KMS-11 (cell line): ENCODE data around the gene SNX6.
"Not testable (repeated sequence)": the region's sequence is repeated elsewhere in the genome, so short reads cannot be mapped to it uniquely, and the experiment has no call there.

Source experiments
- H2AFZ ChIP-seq: fragments of 200-600 bp; sonication (generic); 2 replicates; pipeline ENCODE4 v1.6.1; 2016; ENCODE audit warnings: antibody characterized with exemption, mixed run types, low read depth
- H3K27ac ChIP-seq: fragments of 200-600 bp; sonication (generic); 2 replicates; pipeline ENCODE4 v1.6.1; 2016; ENCODE audit warnings: mild to moderate bottlenecking, mixed run types
- H3K27me3 ChIP-seq: fragments of 200-600 bp; sonication (generic); 2 replicates; pipeline ENCODE4 v1.6.1; 2017; ENCODE audit warnings: mild to moderate bottlenecking, low read depth, mixed run types, moderate library complexity; ENCODE audit not compliant: insufficient read depth
- H3K36me3 ChIP-seq: fragments of 200-600 bp; sonication (generic); 2 replicates; pipeline ENCODE4 v1.6.1; 2017; ENCODE audit warnings: mild to moderate bottlenecking, mixed run types; ENCODE audit not compliant: insufficient read depth
- H3K4me1 ChIP-seq: fragments of 200-600 bp; sonication (generic); 2 replicates; pipeline ENCODE4 v1.6.1; 2016; ENCODE audit warnings: mild to moderate bottlenecking, low read depth, mixed run types; ENCODE audit not compliant: poor library complexity, severe bottlenecking
- H3K4me2 ChIP-seq: fragments of 200-600 bp; sonication (generic); 2 replicates; pipeline ENCODE4 v1.7.0; 2016; ENCODE audit warnings: mild to moderate bottlenecking, mixed run types
- H3K4me3 ChIP-seq: fragments of 200-600 bp; sonication (generic); IDR thresholded peaks from 2 replicates; pipeline ENCODE4 v1.6.1; 2017; ENCODE audit warnings: low read depth, low read length, mixed read lengths; ENCODE audit not compliant: insufficient read depth
- H3K79me2 ChIP-seq: fragments of 200-600 bp; sonication (generic); 2 replicates; pipeline ENCODE4 v1.6.1; 2016; ENCODE audit warnings: low read depth, mixed run types; ENCODE audit not compliant: insufficient read depth
- H3K9ac ChIP-seq: fragments of 200-600 bp; sonication (generic); 2 replicates; pipeline ENCODE4 v1.6.1; 2016; ENCODE audit warnings: mild to moderate bottlenecking, mixed run types
- H4K20me1 ChIP-seq: fragments of 200-600 bp; sonication (generic); 2 replicates; pipeline ENCODE4 v1.6.1; 2016; ENCODE audit warnings: mild to moderate bottlenecking, mixed run types; ENCODE audit not compliant: insufficient read depth
- TF ChIP-seq, protein P1 (sequence below): fragments of 200-600 bp; sonication (generic); conservative IDR thresholded peaks from 2 replicates; pipeline ENCODE4 v1.6.1; 2017; ENCODE audit warnings: low read depth, mild to moderate bottlenecking, antibody characterized with exemption, low read length, moderate library complexity, mixed read lengths

SNX6 gene

DNA sequence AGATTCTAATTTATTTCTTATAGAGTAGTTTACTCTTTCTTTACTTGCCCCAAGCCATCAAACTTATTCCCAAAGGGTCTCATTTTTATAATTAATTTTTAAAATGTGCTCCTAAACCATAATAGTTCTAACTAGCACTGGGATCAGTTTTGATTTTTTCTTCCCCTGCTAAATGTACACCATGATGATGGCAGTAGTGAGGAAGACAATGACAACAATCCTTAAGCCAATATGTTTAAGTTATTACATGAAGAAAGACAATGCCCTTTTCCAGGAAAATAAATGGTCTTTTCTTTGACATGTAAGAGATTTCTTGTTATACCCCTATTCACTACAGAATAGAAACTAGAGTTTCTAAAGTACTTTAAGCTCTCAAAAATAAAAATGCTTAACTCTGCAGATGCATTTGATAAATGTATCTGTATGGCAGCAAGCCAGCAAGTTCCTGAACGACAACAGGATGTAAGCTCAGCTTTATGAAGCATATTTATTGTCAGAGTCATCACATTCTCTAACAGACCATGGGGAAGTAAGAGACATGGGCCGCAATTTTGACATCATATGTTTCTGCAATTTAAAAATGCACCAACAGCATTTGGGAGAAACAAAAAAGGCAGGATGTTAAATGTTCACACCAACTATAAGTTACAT is 36.0 kb upstream of the SNX6 start:
- no peaks in the 10 kb centered on the region for H3K27me3 ChIP-seq
- H3K4me2 ChIP-seq = peak overlapping the region; percentile 84
- no peak overlapping the region for H3K4me3 ChIP-seq
- no peaks in the 10 kb centered on the region for H3K36me3 ChIP-seq
- peak overlapping the region; percentile 71 for H3K27ac ChIP-seq
- H3K79me2 ChIP-seq = no peaks in the 10 kb centered on the region
- H3K9ac ChIP-seq = peak overlapping the region; percentile 29; the same call in 1 of the 2 replicates
- TF ChIP-seq, protein P1, sequence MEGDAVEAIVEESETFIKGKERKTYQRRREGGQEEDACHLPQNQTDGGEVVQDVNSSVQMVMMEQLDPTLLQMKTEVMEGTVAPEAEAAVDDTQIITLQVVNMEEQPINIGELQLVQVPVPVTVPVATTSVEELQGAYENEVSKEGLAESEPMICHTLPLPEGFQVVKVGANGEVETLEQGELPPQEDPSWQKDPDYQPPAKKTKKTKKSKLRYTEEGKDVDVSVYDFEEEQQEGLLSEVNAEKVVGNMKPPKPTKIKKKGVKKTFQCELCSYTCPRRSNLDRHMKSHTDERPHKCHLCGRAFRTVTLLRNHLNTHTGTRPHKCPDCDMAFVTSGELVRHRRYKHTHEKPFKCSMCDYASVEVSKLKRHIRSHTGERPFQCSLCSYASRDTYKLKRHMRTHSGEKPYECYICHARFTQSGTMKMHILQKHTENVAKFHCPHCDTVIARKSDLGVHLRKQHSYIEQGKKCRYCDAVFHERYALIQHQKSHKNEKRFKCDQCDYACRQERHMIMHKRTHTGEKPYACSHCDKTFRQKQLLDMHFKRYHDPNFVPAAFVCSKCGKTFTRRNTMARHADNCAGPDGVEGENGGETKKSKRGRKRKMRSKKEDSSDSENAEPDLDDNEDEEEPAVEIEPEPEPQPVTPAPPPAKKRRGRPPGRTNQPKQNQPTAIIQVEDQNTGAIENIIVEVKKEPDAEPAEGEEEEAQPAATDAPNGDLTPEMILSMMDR = no peak
- peaks cover 26% of the 10 kb centered on the region for H3K4me1 ChIP-seq
- H2AFZ ChIP-seq = peak overlapping the region; percentile 59
- H4K20me1 ChIP-seq = no peaks in the 10 kb centered on the region

DNA sequence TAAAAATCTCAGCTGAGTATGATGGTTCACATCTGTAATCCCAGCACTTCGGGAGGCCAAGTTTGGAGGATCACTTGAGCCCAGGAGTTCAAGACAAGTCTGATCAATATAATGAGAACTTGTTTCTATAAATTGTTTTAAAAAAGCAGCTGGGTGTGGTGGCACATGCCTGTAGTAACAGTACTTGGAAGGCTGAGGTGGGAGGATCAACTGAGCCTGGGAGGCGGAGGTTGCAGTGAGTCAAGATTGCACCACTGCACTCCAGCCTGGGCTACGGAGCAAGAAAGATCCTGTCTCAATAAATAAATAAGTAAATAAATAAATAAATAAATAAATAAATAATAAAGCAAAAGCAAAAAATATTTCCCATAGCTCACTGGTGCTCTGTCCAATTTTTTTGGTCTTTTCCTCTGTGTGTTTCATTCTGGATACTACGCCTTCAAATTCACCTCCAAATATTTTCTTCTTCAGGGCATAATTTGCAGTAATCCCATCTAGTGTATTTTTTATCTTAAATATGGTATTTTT is 32.7 kb upstream of the SNX6 start:
- TF ChIP-seq, protein P1 = no peak
- no peaks in the 10 kb centered on the region for H3K79me2 ChIP-seq
- no peak overlapping the region for H3K4me3 ChIP-seq

DNA sequence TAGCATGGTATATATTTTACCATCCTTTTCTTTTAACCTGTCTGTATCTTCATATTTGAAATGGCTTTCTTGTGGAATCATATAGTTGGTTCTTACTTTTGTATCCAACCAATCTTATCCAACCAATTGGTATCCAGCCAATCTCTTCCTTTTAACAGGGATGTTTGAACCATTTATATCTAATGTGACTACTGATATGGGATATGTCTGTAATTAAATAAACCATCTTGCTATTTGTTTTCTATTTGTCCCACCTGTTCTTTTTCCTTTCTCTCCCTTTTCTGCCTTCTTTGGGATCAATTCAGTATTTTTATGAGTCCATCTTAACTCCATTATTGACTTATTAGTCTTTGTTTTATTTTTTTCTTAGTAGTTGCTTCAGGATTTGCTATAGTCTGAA is 30.8 kb upstream of the SNX6 start:
- H3K27ac ChIP-seq = no peak overlapping the region
- no peak overlapping the region for H3K4me3 ChIP-seq
- no peaks in the 10 kb centered on the region for H3K79me2 ChIP-seq
- no peak overlapping the region for H2AFZ ChIP-seq
- no peaks in the 10 kb centered on the region for H3K27me3 ChIP-seq
- H3K4me1 ChIP-seq = peaks cover 11% of the 10 kb centered on the region
- no peaks in the 10 kb centered on the region for H4K20me1 ChIP-seq
- H3K9ac ChIP-seq = no peak overlapping the region
- no peaks in the 10 kb centered on the region for H3K36me3 ChIP-seq
- H3K4me2 ChIP-seq = no peak overlapping the region
- TF ChIP-seq, protein P1 = no peak

More for the DNA sequence above, 32.7 kb upstream of the SNX6 start:
- no peaks in the 10 kb centered on the region for H4K20me1 ChIP-seq
- no peak overlapping the region for H3K27ac ChIP-seq
- no peak overlapping the region for H3K4me2 ChIP-seq
- H2AFZ ChIP-seq = no peak overlapping the region
- H3K36me3 ChIP-seq = no peaks in the 10 kb centered on the region
- no peak overlapping the region for H3K9ac ChIP-seq
- H3K27me3 ChIP-seq = no peaks in the 10 kb centered on the region
- H3K4me1 ChIP-seq = peaks cover 26% of the 10 kb centered on the region

DNA sequence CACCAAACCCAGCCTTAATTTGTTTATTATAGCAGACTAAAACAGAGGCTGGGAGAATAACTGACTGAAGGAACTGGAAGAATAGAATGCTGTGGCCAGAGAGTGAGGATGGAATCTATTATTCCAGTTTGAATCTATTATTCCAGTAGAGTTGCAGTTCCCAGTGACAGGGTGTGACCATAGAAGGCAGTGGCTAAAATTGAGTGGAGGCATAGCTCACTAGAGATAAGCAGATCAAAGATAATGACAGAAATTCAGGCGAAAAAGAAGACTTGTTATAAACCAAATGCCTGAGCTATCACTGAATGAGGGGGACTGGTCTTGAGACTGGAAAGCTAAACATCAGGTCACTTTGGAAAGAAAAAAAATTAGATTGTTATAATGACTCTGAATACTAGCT is 26.0 kb upstream of the SNX6 start:
- TF ChIP-seq, protein P1 = no peak
- Histone ChIP-seq H3K4me3 (no peak overlapping the region), H3K36me3 (no peaks in the 10 kb centered on the region), H3K27me3 (no peaks in the 10 kb centered on the region), H3K4me1 (no peaks in the 10 kb centered on the region), H3K79me2 (no peaks in the 10 kb centered on the region), H3K9ac (no peak overlapping the region), H3K27ac (no peak overlapping the region), H2AFZ (no peak overlapping the region), H4K20me1 (no peaks in the 10 kb centered on the region), H3K4me2 (no peak overlapping the region)

DNA sequence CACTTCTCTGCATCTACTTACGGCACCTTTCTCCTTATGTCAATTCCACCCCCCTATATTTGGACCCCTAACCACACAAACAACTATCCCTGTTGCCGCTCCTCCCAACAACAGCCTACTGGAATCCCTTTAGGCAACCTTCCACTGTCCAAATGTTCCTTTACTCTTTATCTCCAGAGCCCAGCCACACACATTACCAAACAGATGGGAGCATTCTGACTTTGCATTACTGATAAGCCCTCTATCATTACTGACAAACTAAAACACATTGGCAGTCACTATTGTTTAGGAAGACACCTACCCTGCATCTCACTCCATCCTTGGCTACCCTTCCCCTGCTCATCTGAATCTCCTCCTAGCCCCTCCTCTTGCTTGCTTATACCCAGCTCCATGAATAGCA is 23.1 kb upstream of the SNX6 start:
- H3K36me3 ChIP-seq, H3K4me2 ChIP-seq, H3K27me3 ChIP-seq, H3K9ac ChIP-seq, H3K79me2 ChIP-seq, H3K4me3 ChIP-seq, H2AFZ ChIP-seq, H3K27ac ChIP-seq, H4K20me1 ChIP-seq: not testable (repeated sequence)
- H3K4me1 ChIP-seq = peaks cover 17% of the 10 kb centered on the region

DNA sequence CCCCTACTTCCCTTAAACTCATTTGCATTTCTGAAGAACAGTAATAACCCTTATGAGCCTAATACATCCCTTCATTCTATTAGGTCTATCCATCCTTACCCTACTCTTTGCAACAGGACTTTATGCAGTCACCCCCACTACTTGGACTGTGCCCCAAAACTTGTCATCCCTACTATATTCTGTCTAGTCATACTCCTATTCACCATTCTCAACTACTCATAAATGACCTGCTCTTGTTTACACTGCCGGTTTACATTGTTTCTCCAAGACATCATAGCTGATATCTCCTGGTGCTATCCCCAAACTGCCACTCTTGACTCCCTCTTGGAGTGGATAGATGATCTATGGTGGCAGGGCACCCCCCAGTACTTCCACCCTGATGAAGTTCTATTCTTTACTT is 22.4 kb upstream of the SNX6 start:
- not testable (repeated sequence) for H3K79me2 ChIP-seq, H3K27ac ChIP-seq, H3K27me3 ChIP-seq, H2AFZ ChIP-seq, H4K20me1 ChIP-seq, H3K9ac ChIP-seq, H3K4me2 ChIP-seq, H3K4me3 ChIP-seq, H3K36me3 ChIP-seq
- H3K4me1 ChIP-seq = peaks cover 17% of the 10 kb centered on the region
